ENCODE results near the gene TMOD4. TPM values are rescaled to one million over a fixed set of nuclear protein-coding genes. Genes with fewer than 3 reads are reported as not detected.

TMOD4 gene
- total RNA-seq, 1 experiment from 2014 or later, result not detected

GRCh38 chr1:151147665-151148064 lies 28.1 kb downstream of the TMOD4 start:
- intact Hi-C loops (cut with micrococcal nuclease; ENCODE audit: unreplicated experiment), result no loop called here
- Histone ChIP-seq H4K20me1 (ENCODE audit: insufficient read depth) (no peaks in the 10 kb centered on the region), H3K9me2 (ENCODE audit: insufficient read depth) (no peaks in the 10 kb centered on the region), H3K27me3 (ENCODE audit: insufficient read depth, low read depth) (no peaks in the 10 kb centered on the region), H3K4me3 (no peak overlapping the region), H3K36me3 (ENCODE audit: low read depth) (no peaks in the 10 kb centered on the region), H3K9me3 (ENCODE audit: insufficient read depth, low read depth) (no peaks in the 10 kb centered on the region), H3K27ac (no peak overlapping the region), H3K79me2 (ENCODE audit: low read depth) (no peaks in the 10 kb centered on the region), H3K4me2 (no peak overlapping the region), H2AFZ (no peak overlapping the region), H3K4me1 (replicated peaks; ENCODE audit: insufficient read depth) (peaks cover 5% of the 10 kb centered on the region), H3F3A (ENCODE audit: insufficient read depth, low read depth) (no peaks in the 10 kb centered on the region)
- ChIA-PET CTCF (no interaction called here), POLR2A (ENCODE audit: unreplicated experiment) (no interaction called here)
- no peak for DNase-seq
- TF ChIP-seq EZH2 (IDR thresholded peaks at IDR 0.05; ENCODE audit: low read depth), result no peak
- BruUV-seq (replicated peaks), result no TSS peak

GRCh38 chr1:151147132-151147503 lies 28.7 kb downstream of the TMOD4 start:
- peak overlapping the region; percentile 91 for H2AFZ ChIP-seq
- intact Hi-C loops (cut with micrococcal nuclease; ENCODE audit: unreplicated experiment), result no loop called here
- H3F3A ChIP-seq (ENCODE audit: insufficient read depth, low read depth), result no peaks in the 10 kb centered on the region
- ChIA-PET POLR2A (ENCODE audit: unreplicated experiment) (no interaction called here), CTCF (no interaction called here)
- no peaks in the 10 kb centered on the region for H3K36me3 ChIP-seq (ENCODE audit: low read depth)
- H4K20me1 ChIP-seq (ENCODE audit: insufficient read depth), result no peaks in the 10 kb centered on the region
- DNase-seq, result no peak
- peak overlapping the region; percentile 98 for H3K4me2 ChIP-seq
- peaks cover 5% of the 10 kb centered on the region for H3K4me1 ChIP-seq (replicated peaks; ENCODE audit: insufficient read depth)
- no peaks in the 10 kb centered on the region for H3K27me3 ChIP-seq (ENCODE audit: insufficient read depth, low read depth)
- H3K9me3 ChIP-seq (ENCODE audit: insufficient read depth, low read depth), result no peaks in the 10 kb centered on the region
- no peaks in the 10 kb centered on the region for H3K9me2 ChIP-seq (ENCODE audit: insufficient read depth)
- no peaks in the 10 kb centered on the region for H3K79me2 ChIP-seq (ENCODE audit: low read depth)
- H3K4me3 ChIP-seq, result peak overlapping the region; percentile 78; the same call in 1 of the 2 replicates
- TF ChIP-seq CTCF (conservative IDR thresholded peaks at IDR 0.05) (no peak), EZH2 (IDR thresholded peaks at IDR 0.05; ENCODE audit: low read depth) (no peak)
- TSS peak; percentile 66 for BruUV-seq (replicated peaks)
- no peak overlapping the region for H3K27ac ChIP-seq

- H3K9me2 ChIP-seq (ENCODE audit: insufficient read depth), result no peaks in the 10 kb centered on the region
- CTCF ChIA-PET, result no interaction called here
- no peaks in the 10 kb centered on the region for H4K20me1 ChIP-seq (ENCODE audit: insufficient read depth)
- H3K27ac ChIP-seq, result no peak within 1 kb of the TSS
- no peaks in the 10 kb centered on the region for H3K36me3 ChIP-seq (ENCODE audit: low read depth)
- H3K4me2 ChIP-seq, result peak within 1 kb of the TSS; percentile 98
- no TSS peak for BruUV-seq (replicated peaks)
- POLR2A ChIA-PET (ENCODE audit: unreplicated experiment), result no interaction called here
- peak within 1 kb of the TSS; percentile 91 for H2AFZ ChIP-seq
- H3F3A ChIP-seq (ENCODE audit: insufficient read depth, low read depth), result no peaks in the 10 kb centered on the region
- H3K27me3 ChIP-seq (ENCODE audit: insufficient read depth, low read depth), result no peaks in the 10 kb centered on the region
- H3K4me3 ChIP-seq, result peak within 1 kb of the TSS; percentile 78
- intact Hi-C loops (cut with micrococcal nuclease; ENCODE audit: unreplicated experiment), result loop anchor here (1.0 kb wide), 1 partner anchor 19 kb away; the partner anchor contains the start of gene LYSMD1
- H3K4me1 ChIP-seq (replicated peaks; ENCODE audit: insufficient read depth), result peaks cover 5% of the 10 kb centered on the region
- DNase-seq, result peak; percentile 75 to 94
- TF ChIP-seq CTCF (conservative IDR thresholded peaks at IDR 0.05) (no peak), EZH2 (IDR thresholded peaks at IDR 0.05; ENCODE audit: low read depth) (no peak)
- no peaks in the 10 kb centered on the region for H3K9me3 ChIP-seq (ENCODE audit: insufficient read depth, low read depth)
- H3K79me2 ChIP-seq (ENCODE audit: low read depth), result no peaks in the 10 kb centered on the region
Observed at GRCh38 chr1:151146412-151147131, 29.2 kb downstream of the TMOD4 start, which contains the start of gene SEMA6C. Gene SEMA6C, minus strand, starts transcription at chr1:151146631. Its CDS starts 4,010 bp downstream, at chr1:151142621.

Measured in PC-9 (cell line).